SW480 (cell line): Measurements from ENCODE around the gene CDH18.

Source experiments
- DNase-seq: peaks from one replicate; pipeline ENCODE4 v3.0.0-alpha.2; 2016; ENCODE audit warnings: low spot score

The CDH18 gene

DNA sequence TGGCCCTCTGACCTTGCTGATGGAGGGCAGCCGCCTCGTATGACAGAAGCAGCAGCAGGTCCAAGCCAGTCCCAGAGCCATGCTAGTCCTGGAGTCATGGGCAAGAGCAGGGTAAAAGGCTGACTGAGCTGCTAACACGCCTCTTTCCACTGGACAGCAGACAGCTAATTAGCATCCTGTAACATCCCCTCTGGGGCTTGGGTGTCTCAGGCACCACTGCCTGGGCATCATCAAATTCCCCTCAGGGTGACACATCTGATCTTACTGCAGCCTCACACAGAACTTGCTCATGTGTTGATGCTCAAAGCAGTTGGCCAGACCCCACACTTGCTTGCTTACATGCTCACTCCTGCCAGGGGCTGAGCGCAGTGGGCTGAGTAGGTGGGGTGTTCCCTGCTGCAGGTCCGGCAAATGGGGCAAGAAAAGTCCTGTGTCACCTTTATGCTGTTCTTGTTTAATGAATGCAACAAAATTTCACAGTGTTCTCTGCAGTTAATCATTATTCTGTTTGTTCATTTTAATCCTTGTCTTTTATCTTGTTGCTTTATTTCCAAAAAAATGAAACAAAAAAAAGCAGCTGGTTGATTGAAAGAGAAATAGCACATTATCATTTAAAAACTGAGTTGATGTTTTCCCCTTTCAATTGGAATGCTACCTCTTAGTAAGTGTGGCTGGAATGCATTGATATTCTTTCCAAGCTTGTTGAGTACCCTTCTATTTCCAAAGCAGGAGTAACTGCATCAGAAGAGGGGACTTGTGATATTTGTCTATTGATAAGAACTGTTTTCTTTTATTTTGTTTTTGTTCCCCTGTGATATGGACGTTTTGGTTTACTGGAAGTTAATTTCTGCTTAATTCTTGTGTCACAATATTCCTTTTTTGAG, 254.1 kb downstream of the CDH18 start:
- no peak for DNase-seq

DNA sequence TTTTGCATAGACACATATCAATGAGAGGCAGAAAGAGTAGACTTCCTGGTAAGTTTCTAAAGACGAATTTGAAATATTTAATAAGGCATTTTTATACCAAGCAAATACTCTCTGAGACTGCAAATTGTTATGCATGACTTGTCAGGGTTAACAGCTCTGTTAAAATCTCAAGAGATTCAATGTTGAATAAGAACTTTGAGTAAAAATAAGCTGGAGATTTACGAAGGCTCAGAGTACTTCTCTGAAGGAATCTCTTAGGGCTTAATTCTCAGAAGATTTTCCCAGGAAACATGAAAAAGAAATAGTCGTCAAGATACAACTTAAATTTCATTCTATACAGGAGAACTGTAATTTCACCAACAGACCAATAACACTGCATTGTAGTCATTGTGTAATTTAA, 259.4 kb downstream of the CDH18 start:
- no peak for DNase-seq

DNA sequence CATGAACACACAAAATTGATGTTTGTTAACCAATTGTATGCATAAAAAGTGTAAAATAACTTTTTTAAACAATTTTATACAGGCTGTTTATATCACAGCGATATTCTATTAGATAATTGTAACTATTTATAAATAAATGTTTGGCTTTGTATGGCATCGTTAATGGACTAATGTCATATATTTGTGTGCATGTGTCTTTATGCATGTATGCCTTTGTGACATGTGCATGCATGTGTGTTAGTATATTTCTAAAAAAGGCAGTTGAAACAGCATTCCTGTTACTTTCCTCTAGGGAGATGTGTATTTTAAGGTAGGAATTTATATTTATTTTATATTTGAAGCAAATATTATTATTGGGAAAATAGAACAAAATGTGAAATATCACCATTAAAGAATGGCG, 268.9 kb downstream of the CDH18 start:
- DNase-seq: no peak

DNA sequence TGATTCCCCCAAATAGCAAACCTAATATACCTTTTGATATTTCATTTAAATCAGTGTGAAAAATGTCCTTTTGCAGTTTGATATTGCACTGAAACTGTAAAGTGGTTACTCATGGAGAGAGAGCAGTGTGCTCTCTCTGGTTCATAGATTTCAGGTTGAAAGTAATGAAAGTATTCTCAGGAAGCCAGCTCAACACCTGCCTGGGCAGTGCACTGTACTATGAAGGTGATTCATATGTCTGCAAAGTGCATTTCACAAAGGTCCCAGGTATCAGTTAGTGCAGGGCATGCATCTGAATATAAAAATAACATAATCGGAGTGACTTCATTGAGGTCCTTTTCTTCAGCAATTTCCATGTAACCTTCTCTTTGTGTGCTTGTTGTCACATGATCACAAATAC, 274.3 kb downstream of the CDH18 start:
- DNase-seq: peak; percentile 14

DNA sequence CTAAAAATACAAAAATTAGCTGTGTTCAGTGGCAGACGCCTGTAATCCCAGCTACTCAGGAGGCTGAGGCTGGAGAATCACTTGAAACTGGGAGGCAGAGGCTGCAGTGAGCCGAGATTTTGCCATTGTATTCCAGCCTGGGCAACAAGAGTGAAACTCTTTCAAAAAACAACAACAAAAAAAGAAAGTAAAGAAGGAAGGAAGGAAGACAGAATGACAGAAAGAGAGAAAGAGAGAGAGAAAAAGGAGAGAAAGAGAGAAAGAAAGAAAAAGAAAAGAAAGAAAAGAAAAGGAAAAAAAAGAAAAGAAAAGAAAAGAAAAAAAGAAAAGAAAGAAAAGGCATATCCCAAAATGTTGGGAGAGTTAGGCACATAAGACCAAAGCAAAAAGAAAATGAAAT, 278.6 kb downstream of the CDH18 start:
- DNase-seq: no peak

DNA sequence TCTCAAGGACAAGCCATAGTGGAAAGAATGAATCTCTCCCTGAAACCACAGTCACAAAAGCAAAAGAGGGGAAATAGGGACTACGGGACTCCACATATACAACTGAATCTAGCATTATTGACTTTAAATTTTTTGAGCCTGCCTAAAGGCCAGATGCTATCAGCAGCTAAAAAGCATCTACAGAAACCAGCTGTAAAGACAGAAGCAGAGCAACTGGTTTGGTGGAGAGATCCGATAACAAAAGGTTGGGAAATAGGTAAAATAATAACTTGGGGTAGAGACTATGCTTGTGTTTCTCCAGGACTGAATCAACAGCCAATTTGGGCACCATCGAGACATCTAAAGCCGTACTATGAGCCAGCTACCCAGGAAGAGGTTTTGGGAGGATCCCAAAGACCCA, 281.2 kb downstream of the CDH18 start:
- no peak for DNase-seq

DNA sequence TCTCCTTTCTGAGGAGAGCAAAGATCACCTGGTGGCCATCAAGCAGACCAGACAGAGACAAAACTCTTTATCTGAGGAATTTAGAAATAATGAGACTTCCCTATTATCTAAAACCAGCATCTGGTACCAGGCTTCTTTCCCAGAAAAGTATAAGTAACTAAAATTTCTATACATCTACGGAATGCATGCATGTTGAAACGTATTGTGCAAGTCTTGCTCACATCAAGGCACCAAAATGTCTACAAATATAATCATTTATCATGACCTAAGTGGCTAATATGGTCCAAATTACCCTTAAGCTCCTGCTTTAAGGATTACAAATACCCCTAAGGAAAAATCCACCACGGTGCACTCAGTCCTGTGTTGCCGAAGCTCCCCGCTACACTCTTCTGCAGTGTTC, 286.3 kb downstream of the CDH18 start:
- no peak for DNase-seq

DNA sequence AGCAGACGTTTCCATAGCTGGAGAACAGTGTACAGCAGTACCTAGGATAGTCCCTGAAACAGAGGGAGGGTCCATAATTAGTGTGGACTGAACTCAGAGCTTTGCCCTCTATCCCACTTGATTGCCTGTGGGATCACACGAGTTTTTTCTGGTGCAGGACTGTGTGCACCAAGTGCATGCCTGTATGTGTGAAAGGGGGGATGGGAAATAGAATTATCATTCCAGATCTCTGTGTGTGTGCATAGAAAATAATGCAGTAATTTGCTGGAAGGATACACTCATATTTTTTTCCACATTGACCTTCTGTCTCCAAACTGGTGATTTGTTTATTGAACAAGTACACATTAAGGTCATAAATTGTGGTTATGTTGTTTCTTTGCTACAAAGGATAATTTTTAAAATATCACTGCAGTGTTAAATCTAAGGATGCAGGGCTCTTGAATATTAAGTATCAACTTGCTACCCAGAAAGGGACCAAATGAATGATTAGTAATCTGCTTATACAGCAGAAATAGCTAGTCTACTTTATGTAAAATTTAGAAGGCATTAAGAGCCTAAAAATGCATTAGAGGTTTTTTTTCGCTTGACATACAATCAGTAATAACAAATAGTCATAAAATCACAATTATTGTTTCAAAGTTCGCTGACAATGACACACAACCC, 292.9 kb downstream of the CDH18 start:
- no peak for DNase-seq

DNA sequence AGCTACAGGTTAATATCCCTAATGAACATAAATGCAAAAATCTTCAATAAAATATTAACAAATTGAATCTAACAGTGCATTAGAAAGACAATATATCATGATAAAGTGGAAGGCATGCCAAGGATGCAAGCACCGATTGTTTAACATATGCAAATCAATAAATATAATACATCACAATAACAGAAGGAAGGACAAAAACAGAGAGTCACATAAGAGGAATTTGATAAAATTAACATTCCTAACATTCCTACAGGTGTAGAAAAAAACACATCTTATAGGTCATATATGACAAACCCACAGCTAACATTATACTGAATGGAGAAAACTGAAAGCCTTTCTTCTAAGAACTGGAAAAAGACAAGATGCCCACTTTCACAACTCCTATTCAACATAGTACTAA, 297.0 kb downstream of the CDH18 start:
- DNase-seq: no peak

DNA sequence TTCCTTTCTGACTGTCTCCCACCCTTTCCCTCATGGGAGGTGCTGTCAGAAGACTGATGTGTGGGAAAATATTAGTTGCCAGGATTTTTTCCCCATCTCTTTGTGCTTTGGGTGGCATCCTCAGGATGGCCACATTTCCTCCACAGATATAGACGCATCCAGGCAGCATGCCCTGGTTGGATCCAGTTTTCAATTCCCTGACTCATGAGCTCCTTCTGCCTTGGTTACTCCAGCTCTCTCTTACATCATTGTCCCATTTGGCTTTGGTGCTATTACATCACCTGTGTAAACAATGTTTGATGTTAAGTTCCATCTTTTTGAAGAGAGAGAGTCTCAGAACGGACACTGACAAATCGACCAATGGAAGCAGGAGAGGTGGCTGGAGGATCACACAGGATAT, 302.5 kb downstream of the CDH18 start:
- no peak for DNase-seq

DNA sequence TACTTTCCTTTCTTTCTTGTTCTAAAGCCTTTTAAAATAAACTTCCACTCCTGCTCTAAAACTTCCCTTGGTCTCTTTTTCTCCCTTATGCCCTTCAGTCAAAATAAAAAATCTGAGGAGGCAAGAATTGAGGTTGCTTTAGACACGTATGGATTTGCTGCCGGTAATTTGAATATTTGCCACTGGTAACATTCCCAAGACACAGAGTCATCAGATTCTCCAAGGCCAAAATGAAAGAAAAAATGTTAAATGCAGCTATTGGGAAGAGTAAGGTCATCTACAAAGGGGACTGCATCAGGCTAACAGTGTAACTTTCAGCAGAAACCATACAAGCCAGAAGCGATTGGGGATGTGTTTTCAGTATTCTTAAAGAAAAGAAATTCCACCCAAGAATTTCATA, 311.1 kb downstream of the CDH18 start:
- DNase-seq: no peak

DNA sequence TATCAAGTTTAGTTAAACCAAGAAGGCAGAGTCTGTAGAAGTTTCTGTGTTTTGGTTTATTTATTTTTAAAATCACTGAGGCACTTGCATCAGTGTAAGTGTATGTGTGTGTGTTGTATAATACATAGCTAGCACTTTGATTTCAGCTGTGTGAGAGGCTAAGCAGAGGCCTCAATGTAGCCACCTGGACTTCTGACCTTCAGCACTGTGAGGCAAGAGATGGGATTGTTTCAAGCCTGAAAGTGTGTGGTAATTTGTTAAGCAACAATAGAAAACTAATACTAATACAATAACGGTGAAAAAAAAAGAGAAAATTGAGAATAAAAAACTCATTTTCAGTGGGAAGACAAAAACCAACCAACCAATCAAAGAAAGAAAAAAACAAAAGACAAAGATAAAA, 327.3 kb downstream of the CDH18 start:
- DNase-seq: no peak

DNA sequence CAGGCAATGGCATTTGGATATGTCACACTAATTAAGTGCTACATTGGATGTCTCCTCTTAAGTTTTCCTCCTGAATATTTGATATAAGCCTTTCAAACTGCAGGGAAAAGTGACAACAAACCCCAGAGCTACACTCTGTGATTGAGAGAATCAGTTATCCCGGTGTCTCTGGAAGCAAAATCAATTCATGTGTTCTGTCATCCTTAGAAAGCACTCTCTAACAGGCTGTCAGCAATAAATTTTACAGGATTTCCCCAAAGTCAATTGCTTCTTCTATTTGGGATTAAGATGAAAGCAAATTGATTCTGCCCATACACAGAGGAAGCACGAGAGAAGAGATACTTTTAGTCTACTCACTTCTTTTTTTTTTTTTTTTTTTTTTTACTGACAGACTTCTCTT, 332.4 kb downstream of the CDH18 start:
- no peak for DNase-seq

DNA sequence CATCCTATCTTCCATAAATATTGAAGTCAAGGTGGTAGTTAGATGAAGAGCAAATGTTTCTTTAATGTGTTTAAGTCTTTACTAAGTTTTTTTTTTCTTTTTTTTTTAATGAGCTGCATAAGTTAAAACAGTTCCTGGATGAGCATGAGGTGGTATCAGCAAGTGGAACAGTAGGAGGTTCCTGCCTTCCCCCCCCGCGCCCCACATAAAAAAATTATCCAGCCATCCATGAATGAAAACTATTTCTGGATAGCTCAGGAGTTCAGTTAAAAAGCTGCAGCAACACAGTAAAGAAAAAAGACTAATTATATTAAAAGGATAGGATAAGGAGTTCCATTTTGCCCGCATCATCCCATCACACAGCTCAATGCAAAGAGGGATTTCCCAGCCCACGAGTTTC, 349.5 kb downstream of the CDH18 start:
- DNase-seq: no peak

DNA sequence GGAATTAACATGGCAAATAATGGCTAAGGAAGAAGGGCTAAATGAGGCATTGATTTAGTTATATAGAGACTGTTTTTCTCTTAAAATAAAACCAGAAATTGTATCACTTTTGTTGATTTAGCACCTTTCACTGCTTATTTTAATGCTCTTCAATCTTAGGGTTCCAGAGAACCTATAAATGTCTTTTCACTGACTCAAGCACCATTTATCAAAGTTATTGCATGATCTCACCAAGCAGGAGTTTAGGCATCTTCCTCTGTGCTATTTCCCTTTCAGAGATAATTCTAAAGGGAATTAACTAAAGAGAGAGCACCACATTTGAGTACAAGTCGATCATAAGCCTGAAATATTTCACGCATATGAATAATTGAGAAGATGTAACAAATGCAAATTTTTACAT, 357.1 kb downstream of the CDH18 start:
- DNase-seq: no peak

DNA sequence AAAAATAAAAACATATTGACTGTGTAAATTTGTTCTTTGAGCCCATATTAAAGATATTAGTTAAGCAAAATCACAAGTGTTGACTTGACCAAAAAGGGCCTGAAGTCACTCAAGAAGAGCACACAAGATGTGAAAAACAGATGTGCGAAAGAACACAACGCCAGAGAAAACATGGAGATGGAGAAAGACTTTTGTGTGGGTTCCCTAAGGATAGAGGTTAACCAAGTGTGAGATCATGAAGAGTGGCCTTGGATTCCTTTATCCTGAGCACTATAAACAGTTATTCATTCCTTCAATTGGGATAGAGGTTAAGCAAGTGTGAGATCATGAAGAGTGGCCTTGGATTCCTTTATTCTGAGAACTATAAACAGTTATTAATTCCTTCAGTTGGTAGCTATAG, 361.8 kb downstream of the CDH18 start:
- no peak for DNase-seq

DNA sequence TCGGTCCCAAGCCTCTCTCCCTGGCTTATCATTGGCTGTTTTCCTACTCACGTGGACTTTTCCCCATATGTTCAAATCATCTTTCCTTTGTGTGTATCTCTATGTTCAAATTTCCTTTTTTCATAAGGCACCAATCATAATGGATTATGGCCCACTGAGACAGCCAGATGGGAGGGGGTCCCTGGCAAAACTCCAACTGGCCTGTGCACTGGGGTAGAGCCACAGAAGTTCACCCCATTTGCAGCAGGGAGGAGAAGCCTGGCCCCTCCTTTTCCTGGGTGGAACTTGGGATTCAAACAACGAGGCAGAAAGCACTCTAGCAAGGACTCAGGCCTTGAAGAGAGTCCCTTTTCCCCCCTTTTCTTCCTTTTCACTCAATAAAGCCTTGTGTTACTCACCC, 362.4 kb downstream of the CDH18 start:
- no peak for DNase-seq

DNA sequence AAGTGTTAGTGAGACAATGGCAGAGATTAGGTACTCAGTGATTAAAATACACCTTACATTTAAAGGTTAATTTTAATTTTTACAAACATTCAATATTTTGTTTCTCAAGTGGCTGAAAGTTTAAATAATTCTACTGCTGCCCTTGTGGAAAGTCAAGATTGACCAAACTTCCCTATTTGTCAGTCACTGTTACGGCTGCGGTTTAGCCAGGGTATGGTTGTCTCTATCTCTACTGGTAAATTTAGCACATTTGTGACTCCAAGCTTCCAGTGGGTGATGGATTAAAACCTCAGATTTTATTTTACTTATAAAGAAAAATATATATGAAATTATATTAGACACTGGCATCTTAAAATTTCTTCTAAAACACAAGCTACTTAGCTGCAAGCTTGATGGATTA, 368.4 kb downstream of the CDH18 start:
- DNase-seq: no peak

DNA sequence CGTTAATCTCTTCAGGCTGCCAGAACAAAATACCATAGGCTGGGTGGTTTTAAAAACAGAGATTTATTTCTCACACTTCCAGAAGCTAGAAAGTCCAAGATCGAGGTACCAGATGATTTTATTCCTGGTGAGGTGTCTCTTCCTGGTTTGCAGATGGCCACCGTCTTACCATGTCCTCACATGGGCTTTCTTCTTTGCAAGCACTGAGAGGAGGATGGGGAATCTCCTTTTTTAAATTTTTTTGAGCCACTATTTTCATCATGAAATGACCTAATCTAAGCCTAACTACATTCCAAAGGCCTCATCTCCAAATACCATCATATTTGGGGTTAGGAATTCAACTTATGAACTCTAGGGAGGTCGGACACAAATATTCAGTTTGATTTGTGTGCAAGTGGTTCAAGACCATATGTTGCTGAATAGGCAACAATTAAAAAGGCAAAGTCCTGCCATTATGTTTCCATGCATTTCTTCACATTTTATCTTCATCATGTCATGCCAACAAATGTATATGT, 371.2 kb downstream of the CDH18 start:
- no peak for DNase-seq

DNA sequence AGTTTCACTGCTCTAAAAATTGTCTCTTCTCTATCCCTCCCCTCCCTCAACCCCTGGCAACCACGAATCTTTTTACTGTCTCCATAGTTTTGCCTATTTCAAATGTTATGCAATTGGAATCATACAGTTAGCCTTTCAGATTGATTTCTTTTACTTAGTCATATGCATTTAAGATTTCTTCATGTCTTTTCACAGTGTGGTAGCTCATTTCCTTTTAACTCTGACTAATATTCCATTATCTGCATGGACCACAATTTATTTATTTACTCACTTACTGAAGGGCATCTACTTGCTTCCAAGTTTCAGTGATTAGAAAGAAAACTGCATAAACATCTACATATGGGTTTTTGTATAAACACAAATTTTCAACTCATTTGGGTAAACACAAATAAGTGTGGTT, 372.3 kb downstream of the CDH18 start:
- DNase-seq: no peak

DNA sequence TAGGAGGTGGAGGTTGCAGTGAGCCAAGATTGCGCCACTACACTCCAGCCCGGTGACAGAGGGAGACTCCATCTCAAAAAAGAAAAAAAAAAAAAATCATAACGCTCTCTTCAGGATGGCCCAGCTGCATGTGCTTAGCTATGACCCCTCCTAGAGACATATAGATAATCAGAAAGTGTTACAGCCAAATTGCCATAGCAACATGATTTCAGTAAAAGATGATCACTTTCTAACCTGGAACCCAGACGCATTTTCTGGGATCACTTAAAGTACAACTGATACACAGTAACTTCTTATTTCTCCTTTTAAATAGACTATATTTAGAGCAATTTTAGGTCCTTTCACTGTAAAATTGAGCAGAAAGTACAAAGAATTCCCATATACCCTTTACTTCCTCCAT, 372.9 kb downstream of the CDH18 start:
- DNase-seq: no peak

DNA sequence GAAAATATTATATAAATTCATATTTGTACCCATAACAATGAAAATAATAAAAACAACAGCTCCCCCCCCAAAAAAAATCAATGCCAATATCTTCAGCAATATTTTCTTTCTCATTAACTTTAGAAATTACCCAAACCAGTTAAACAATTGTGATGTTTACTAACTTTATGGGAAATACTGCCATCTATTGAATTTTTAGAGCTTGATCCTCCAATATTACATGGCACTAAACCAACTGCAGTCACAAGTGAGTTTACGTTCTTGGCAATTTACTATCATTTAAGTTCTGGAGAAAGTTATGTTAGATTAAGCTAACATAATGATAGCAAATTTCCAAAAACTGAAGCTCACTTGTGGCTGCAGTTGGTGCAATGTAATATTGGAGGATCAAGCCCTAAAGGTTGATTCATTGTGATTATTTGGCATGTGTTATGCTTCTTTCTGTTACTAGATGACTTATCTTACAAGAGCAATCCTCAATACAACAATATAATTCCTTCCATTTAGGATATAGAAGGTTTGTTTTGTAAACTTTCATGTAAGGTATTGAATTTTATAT, 379.5 kb downstream of the CDH18 start:
- DNase-seq: peak; percentile 50

DNA sequence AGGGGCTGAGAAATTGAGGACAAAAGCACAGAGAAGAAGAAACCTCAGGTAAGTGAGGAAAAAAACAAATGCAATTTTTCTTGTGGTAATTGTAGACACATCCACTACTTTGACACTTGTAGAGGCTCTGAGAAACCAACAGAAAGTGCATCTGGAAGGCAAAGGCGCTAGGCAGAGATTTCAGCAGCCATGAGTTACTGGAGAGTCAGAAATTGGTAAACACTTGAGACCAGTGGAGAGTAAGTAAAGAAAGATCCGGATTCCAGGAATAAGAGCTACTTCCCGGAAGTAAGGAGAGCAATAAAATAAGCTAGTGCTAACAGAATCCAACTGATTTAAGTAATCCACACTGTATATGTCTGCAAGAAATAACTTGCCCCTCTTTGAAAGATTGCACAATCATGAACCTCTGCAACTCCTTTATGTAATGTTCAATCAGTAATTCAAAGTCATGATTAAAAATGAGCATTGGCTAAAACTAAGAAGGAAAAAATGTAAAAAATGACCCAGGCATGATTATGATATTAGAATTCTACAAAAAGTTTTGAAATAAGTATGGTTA, 382.1 kb downstream of the CDH18 start:
- DNase-seq: no peak
